ENCODE data around the gene PHF19.

PHF19 gene

DNA sequence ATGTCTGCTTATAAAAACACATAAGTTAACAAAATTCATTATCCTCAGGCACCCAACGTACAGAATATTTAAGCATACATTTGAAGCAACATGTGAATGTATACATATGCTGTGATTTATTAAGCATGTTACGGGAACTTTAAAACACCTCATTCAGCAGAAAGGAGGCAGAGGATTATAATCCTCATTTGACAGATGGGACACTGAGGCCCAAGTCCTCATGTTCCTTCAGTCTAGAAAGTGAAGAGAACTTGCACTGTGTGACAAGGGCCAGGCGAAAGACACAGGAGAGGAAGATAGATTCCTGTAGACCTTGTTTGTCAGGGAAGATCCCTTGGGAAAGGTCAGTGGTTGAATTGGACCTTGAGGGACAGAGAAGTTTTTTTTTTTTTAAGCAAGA lies 26.7 kb downstream of the PHF19 start:
- Histone ChIP-seq H3K4me3 (ENCODE audit: low read depth in 1 of 2, low read length in 1 of 2) (no peak overlapping the region), H3K9me3 (no peaks in the 10 kb centered on the region), H3K27me3 (no peaks in the 10 kb centered on the region), H3K4me1 (ENCODE audit: control insufficient read depth in 1 of 2, insufficient read depth in 1 of 2, low read depth in 1 of 2, low read length in 1 of 2) (no peaks in the 10 kb centered on the region), H3K27ac (no peak overlapping the region), H3K36me3 (peaks cover 59% of the 10 kb centered on the region)
- TF ChIP-seq, protein P1, sequence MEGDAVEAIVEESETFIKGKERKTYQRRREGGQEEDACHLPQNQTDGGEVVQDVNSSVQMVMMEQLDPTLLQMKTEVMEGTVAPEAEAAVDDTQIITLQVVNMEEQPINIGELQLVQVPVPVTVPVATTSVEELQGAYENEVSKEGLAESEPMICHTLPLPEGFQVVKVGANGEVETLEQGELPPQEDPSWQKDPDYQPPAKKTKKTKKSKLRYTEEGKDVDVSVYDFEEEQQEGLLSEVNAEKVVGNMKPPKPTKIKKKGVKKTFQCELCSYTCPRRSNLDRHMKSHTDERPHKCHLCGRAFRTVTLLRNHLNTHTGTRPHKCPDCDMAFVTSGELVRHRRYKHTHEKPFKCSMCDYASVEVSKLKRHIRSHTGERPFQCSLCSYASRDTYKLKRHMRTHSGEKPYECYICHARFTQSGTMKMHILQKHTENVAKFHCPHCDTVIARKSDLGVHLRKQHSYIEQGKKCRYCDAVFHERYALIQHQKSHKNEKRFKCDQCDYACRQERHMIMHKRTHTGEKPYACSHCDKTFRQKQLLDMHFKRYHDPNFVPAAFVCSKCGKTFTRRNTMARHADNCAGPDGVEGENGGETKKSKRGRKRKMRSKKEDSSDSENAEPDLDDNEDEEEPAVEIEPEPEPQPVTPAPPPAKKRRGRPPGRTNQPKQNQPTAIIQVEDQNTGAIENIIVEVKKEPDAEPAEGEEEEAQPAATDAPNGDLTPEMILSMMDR (IDR thresholded peaks at IDR 0.05), result no peak

DNA sequence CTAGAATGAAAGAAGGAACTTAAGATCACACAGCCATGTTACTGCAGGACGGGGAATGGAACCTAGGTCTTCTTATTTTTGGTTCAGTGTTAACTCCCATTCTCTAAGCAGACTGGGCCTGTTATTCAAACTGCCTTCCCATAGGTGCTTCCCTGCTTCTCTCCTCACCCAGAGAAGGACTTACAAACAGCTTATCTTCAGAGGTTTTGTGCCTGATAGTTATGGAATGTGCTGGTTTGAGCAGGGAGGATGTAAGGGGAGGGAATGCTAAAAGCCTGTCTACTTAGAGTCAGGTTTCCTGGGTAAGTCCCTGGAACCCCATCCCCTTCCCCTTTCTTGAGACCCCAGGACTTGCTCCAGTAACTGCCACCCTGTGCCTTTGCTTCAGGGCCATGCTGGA lies 30.1 kb downstream of the PHF19 start:
- TF ChIP-seq, protein P1 (IDR thresholded peaks at IDR 0.05), result no peak
- no peak overlapping the region for H3K27ac ChIP-seq
- peaks cover 25% of the 10 kb centered on the region for H3K36me3 ChIP-seq
- H3K4me1 ChIP-seq (ENCODE audit: control insufficient read depth in 1 of 2, insufficient read depth in 1 of 2, low read depth in 1 of 2, low read length in 1 of 2), result peaks cover 13 to 19% of the 10 kb centered on the region in 2 experiments
- H3K4me3 ChIP-seq (ENCODE audit: low read depth in 1 of 2, low read length in 1 of 2), result no peak overlapping the region
- no peaks in the 10 kb centered on the region for H3K9me3 ChIP-seq
- no peaks in the 10 kb centered on the region for H3K27me3 ChIP-seq

DNA sequence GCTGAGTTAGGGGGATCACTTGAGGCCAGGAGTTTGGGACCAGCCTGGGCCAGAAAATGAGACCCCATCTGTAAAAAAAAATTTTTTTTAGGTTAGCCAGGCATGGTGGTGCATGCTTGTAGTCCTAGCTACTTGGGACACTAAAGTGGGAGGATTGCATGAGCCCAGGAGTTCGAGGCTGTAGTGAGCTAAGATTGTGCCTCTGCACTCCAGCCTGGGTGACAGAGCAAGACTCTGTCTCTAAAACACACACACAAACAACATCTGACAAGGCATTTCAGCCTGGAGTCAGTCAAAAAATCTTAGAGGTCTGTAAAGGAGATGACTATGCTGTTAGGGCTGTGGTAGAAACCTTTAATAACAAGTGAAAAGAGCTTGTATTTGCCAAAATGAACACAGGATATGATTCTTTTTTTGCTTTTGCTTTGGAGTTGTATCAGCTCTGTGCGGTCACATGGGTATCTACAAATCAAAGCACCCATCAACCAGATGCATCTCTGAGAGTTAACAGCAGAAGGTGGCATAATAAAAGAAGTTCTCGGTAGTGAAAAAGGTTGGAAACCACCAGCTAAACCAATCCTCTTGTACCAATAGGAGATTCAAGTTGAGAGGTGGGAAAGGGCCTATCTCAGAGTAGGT lies 30.6 kb downstream of the PHF19 start:
- Histone ChIP-seq H3K4me1 (ENCODE audit: control insufficient read depth in 1 of 2, insufficient read depth in 1 of 2, low read depth in 1 of 2, low read length in 1 of 2) (peaks cover 15 to 22% of the 10 kb centered on the region in 2 experiments), H3K27ac (no peak overlapping the region), H3K9me3 (no peaks in the 10 kb centered on the region), H3K27me3 (no peaks in the 10 kb centered on the region), H3K4me3 (ENCODE audit: low read depth in 1 of 2, low read length in 1 of 2) (no peak overlapping the region), H3K36me3 (peaks cover 20% of the 10 kb centered on the region)
- TF ChIP-seq, protein P1 (IDR thresholded peaks at IDR 0.05), result no peak

DNA sequence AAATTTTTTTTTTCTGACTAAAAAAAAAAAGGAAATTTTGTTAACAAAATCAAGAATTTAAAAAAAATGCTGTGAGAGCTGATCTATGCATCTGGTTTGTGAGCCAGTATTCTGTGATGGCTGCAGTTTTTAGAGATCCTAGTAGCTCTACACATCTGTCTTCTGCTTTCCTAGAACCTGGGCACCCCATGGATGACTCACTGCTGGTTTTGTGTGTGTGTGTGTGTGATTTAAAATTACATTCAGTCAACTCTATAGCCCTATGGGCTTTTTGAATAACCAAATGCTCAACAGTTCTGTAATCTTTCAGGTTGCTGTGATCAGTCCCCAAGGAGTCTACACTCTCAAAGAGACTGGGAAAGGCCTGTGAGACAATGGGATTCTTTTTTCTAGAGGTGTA lies 31.7 kb downstream of the PHF19 start:
- H3K27me3 ChIP-seq, result no peaks in the 10 kb centered on the region
- TF ChIP-seq, protein P1 (IDR thresholded peaks at IDR 0.05), result no peak
- no peaks in the 10 kb centered on the region for H3K9me3 ChIP-seq
- H3K27ac ChIP-seq, result no peak overlapping the region
- H3K36me3 ChIP-seq, result peaks cover 16% of the 10 kb centered on the region
- H3K4me3 ChIP-seq (ENCODE audit: low read depth in 1 of 2, low read length in 1 of 2), result no peak overlapping the region
- H3K4me1 ChIP-seq (ENCODE audit: control insufficient read depth in 1 of 2, insufficient read depth in 1 of 2, low read depth in 1 of 2, low read length in 1 of 2), result peaks cover 15 to 22% of the 10 kb centered on the region in 2 experiments

DNA sequence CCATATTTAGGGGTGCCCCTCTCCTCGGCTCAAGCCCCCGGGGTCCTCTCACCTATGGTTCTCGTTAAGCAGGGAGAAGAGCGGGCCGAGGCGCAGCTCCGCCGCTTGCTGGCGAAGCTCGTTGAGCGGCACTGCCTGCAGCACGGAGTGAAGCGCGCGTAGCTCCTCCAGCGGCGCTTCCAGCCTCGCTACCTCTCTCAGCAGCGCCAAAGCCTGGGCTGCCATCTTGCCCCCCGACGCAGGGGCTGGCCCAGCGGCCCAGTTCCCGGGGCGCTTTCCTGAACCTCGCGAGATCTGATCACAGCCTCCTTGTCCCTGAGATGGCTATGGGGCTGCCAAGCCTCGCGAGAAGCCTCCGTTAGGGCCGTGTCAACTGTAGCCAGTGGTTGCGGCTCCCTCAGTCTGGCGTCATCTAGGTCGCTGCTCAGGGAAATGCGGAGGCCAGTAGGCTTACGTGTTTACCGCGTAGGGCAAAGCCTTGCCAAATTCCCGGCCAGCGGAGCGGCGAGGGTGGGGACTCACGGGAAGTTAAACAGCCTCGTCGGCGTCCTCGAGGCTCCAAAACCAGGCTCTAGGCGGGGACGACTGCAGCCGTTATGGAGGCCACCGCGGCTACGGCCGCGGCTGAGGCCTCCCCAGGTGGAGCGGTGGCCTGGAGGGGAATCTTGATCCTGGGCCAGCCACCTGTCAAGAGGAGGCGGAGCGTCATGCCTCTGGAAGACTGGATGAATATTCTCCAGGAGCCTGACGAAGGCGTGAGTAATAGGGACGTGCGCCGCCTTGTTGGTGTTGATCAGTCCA lies 34.1 kb downstream of the PHF19 start, which contains the start of gene PSMD5:
Gene PSMD5, minus strand, starts transcription at position 238 of the 801 bp plus-strand sequence. Its CDS starts 13 bp downstream, at position 225.
- peaks cover 15 to 22% of the 10 kb centered on the region in 2 experiments for H3K4me1 ChIP-seq (ENCODE audit: control insufficient read depth in 1 of 2, insufficient read depth in 1 of 2, low read depth in 1 of 2, low read length in 1 of 2)
- H3K9me3 ChIP-seq, result no peaks in the 10 kb centered on the region

More for the DNA sequence above, 34.1 kb downstream of the PHF19 start, which contains the start of gene PSMD5:
- Histone ChIP-seq H3K27ac (peak within 1 kb of the TSS; percentile 93), H3K27me3 (no peaks in the 10 kb centered on the region), H3K4me3 (ENCODE audit: low read depth in 1 of 2, low read length in 1 of 2) (peak within 1 kb of the TSS; percentile 71 to 85), H3K36me3 (peaks cover 10% of the 10 kb centered on the region)
- TF ChIP-seq, protein P1 (IDR thresholded peaks at IDR 0.05), result peak; percentile 52
